HG02870 (cell line): ENCODE measurements around the gene NTN4.
"Not testable (repeated sequence)": the region's sequence is repeated elsewhere in the genome, so short reads cannot be mapped to it uniquely, and the experiment has no call there.

Experiments
- ATAC-seq: cut with Tn5 transposase; IDR thresholded peaks from one replicate; pipeline ENCODE4 v1.9.1; 2021; ENCODE audit warnings: mild to moderate bottlenecking, moderate library complexity; ENCODE audit not compliant: unreplicated experiment

The NTN4 gene

DNA sequence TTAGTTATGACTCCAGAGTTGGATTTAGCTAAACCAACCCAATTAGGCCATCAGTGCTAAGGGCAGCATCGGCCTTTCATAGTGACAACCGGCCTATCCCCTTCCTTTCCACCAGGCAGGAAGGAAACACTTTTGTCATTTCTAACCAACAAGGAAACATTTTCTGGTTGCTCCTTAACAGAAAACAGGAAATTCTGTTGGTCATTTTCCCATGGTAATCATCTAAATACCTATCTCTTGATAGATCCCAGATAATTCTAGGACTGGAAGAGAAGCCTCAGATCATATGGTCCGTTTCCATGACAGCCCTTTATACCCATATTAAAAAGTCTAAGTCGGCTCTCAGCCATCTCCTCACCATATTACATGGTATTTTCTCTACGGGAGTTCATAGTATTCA lies 160.1 kb downstream of the NTN4 start:
- ATAC-seq = no peak

DNA sequence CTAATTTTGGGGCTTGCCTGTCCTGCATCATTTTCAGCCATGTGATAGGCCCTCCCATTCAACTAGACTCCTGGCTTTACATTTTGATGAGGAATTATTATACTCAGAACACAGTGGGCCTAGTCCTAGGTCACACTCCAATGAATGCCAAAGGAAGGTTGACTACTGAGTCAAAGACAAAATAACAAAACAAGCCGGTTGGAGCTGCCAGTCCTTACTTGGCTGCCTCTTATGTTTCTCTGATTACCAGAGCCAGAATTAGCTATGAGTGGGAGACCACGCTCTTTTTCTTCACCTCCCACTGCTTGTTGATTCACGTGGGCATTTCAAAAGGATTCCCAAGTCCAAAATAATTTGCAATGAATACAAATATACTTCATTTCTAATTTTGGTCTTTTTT lies 161.2 kb downstream of the NTN4 start:
- no peak for ATAC-seq

DNA sequence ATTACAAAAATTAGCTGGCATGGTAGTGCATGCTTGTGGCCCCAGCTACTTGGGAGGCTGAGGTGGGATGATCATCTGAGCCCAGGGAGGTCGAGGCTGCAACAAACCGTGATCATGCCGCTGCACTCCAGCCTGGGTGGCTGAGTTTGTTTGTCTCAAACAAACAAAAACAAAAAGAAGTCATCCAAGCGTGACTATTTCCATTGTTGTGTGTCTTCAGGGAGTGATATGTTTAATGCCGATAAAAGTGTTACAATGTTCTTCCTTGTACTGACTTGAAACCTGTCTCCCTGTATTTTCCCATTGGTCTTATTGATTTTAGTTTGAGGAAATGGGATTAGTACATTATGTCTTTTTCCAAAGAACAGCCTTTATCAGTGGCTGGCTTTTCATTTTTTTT lies 163.7 kb downstream of the NTN4 start:
- ATAC-seq = no peak

DNA sequence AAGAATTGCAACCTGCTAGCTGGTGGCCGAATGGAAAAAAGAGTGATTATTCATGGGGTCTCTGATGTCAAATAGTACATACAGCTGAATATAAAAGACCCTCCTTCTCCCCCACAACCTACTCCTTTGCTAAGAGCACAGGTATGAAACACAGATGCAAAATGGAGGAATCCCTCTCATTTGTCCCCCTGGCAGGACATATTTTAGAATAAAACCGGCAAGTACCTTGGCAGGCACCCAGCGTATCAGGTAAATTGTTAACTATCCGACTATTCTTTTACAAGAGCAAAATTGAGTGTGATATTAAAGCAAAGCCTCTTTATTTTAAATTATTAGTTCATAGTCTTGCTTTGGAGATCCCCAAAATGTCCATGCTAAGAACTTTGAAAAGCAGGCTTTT lies 165.6 kb downstream of the NTN4 start:
- no peak for ATAC-seq

DNA sequence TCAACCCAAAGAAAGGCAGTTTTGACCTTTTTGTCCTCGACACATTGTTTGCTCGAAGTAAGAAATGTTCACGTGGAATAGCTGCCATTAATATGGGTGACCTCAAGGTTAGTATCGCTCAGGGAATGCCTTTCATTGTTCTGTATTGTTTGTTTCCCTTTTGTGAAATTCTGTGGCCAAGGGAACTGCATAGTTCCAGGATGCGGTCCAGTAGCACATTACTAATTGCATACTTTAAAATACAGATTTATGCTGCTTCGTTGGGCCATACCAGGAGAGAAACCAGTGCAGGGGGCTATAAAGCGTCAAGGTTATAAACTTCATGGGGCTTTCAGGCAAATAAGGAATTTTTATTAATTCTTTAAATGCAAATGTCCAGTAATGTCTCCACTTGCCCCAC lies 166.0 kb downstream of the NTN4 start:
- ATAC-seq = no peak

DNA sequence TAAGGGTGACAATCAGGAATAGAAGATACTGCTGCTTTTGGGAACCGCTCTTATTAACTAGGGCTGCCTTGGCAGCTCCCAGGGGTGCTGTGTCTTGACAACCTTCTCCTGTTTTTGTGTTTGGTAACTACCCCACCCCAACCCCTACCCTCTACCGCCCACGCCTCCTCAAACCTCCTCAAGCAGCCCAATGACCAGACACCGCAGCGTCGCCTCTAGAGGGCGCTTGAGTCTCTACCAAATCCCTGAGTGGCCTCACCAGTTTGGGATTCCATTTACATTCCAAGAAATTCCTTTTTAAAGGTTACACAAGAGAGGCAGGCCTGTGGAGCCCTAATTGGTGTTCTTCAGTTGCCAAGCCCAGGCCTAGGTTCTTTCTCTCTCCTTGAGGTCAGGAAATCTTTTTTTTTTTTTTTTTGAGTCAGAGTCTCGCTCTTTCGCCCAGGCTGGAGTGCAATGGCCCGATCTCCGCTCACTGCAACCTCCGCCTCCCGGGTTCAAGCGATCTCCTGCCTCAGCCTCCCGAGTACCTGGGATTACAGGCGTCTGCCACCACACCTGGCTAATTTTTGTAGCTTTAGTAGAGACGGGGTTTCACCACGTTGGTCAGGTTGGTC lies 166.9 kb downstream of the NTN4 start:
- no peak for ATAC-seq

DNA sequence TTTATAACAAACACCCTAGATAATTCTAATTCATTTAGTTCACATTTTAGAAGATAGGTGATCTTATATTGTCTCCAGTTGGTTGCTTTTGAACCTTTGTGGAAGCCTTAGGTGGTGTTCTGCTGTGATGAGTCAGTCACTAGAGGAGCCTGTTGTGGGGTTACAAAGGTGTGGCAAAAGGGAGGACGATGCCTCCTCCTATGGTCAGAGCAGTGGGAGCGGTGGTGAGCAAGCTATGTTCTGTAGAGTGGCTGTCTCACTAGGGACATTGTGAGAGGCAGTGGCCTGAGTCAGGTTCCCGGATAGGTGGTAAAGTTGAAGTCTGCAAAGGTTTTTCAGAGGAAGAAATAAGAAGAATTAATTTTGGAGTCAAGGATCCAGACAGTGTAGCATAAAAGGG lies 167.7 kb downstream of the NTN4 start:
- ATAC-seq = no peak

DNA sequence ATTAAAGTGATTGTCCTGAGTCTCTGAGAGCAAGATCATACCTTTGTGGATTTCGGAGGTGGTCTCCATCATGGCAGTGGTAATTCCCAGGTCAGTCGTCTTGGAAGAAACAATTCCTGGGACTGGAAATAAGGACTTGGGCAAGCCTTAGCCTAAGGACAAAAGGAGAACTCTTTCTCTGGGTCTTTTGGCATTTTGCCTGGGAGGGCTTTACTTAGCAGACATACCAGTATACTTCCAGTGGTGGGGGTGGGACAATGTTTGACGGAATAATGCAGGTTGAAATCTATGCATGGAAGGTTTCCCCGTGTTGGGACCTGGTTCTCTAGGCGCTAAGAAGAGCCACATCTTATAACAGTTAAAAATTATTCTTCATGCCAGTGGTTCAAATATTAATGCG lies 168.8 kb downstream of the NTN4 start:
- no peak for ATAC-seq

DNA sequence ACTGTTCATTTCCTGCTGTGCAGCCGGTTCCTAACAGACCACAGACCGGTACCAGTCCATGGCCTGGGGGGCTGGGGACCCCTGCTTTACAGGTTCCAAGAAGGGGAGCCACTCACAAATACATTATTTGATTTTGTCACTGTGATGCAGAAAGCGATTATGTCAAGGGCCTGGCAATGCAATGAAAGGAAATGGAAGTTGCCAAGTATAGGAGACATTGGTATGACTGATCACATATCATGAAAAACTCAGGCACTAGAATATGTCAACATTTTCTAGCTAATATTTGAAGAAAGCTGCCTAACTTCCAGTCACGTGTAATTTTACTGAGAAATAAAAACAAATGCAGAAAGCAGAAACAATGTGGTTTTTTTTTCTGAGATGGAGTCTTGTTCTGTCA lies 170.4 kb downstream of the NTN4 start:
- no peak for ATAC-seq

DNA sequence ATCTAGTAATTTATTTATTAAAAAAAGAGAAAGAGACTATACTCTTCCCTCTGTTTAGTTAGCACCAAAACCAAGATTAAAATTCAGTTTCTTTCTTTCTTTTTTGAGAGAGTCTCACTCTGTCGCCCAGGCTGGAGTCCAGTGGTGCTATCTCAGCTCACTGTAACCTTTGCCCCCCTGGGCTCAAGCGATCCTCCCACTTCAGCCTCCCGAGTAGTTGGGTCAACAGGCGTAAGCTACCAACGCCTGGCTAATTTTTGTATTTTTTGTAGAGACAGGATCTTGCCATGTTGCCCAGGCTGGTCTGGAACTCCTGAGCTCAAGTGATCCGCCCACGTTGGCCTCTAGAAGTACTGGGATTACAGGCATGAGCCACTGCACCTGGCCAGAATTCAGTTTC lies 174.1 kb downstream of the NTN4 start:
- ATAC-seq = not testable (repeated sequence)

DNA sequence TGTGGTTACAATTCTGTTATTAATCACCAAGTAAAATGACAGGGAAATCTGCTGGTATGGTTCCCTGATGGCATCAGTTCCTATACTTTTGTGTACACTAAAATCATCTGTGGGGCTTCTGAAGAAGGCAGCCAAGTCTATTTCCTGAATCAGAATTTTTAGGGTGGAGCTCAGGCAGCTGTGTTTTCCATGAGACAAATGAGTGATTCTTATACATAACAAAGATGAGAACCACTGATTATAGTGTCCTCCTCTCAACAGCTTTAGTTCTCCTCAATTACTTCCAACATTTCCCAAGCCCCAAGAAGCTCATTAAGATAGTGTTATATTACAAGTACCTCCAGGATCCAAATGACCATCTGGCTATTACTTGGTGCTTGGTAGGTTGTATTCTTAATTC lies 174.8 kb downstream of the NTN4 start:
- ATAC-seq = no peak

DNA sequence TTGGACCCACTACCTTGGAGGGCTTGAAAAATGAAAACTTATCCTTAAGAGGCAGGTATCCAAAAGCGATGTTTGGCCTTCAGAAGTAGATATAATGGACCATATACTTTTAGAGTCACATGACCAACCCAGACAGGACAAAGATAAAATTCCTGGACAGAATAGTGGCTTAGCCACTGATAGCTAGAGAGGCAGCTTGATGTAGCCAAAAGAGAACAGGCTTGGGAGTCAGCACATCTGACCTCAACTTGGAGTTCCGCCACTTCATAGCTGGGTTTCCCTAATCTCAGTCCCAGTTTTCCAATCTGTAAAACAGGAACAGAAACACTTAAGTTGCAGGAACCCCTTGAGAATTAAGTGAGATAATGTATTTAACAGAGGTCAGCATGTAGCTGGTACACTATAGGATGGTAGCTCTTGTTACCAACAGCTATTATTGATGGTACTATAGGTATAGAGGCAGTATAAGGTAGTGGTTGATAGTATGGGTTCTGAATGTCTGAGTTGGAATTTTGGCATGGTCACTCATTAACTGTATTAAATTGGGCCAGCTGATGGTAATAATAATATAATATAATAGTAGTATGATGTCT lies 176.1 kb downstream of the NTN4 start:
- no peak for ATAC-seq

DNA sequence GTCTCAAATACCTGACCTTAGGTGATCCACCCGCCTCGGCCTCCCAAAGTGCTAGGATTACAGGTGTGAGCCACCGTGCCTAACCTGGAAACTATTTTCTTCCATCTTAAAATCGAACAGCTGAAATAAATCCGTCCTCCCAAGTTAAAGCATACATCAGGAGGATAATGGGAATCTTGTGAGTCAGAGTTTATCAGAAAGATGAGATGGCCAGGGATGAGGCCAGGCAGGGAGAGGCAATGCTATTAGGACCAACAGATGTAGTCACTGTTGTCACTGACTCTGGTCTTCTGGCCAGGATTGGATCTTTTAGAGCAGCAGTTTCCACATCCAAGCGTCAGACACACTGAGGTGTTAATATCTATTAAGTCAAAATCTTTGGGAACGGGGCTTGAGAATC lies 177.5 kb downstream of the NTN4 start:
- no peak for ATAC-seq

DNA sequence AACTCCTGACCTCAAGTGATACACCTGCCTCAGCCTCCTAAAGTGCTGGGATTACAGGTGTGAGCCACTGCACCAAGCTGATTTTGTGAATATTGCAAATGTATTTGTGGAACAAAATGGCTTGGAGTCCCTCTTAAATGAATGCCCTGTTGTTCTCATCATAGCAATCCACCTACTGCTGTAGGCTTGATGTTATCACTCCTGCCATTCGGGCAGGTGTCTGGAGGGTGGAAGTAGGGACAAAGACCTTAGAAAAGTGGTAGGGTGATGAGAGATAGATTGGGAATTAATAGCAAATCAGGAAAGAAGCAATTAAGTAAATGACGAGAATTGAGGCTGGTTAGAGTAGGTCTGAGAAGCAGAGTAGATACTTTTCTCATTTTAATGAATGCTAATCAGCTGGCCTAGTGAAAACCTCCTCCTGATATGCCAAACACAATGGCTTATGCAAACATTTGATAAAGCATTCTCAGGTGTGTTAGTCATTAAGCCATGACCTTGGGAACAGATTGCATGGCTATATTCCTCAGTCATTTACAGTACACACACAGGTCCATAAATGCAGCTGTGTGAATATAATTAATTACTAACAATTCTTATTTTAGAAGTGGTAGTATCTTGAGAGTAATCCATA lies 178.8 kb downstream of the NTN4 start:
- no peak for ATAC-seq

DNA sequence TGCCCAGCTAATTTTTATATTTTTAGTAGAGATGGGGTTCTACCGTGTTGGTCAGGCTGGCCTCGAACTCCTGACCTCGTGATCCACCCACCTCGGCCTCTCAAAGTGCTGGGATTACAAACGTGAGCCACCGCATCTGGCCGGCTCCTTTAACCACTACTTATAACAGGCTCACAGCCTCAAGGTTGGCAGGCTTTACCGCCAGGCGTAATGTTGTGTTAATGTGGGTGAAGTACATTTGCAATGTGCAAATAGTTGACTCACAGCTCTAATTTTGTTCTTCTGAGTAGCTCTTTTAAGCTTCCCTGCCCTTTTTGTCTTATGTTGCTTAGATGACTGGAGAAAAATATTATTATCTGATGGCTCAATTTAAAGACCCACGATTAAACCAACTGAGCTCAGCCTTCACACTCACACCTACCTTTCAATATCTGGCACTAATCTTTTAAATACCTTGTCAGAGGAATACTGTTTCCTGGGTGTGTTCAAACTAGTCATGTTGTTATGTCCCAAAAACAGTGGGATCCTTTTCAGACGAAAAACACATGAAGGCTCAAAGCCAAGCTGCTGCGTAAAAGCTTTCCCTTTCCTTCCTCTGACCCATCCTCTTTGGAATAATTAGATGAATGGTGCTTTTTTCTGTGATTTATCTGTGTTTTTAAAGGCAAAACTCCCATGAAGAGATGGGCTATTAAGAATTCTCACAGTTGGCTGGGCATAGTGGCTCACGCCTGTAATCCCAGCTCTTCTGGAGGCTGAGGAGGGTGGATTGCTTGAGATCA lies 182.1 kb downstream of the NTN4 start:
- ATAC-seq = no peak
